HG03432 (cell line): ENCODE data around the gene SMG7.

ENCODE experiments used
- ATAC-seq: cut with Tn5 transposase; IDR thresholded peaks from one replicate; pipeline ENCODE4 v1.9.1; 2021; ENCODE audit warnings: mild to moderate bottlenecking, moderate library complexity; ENCODE audit not compliant: unreplicated experiment

Gene SMG7

DNA sequence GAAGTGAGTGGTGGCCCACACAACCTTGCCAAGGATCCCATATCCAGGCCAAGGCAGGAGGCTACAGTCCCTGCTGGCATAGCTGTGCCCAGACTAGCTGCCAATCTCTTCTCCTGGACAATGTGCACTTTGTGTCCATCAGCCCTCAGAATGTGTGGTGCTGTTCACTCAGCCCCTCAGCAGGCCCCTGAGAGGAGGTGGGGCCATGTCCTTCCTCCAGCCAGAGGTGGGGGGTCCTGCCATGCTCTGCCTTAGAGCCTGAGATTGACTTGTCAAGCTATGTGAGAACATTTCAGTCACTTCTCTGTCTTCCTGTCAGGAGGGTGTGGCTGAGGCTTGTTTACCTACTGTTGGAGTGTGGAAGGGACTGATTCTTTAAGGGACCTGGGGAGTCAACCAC, 116.5 kb downstream of the SMG7 start:
- no peak for ATAC-seq

DNA sequence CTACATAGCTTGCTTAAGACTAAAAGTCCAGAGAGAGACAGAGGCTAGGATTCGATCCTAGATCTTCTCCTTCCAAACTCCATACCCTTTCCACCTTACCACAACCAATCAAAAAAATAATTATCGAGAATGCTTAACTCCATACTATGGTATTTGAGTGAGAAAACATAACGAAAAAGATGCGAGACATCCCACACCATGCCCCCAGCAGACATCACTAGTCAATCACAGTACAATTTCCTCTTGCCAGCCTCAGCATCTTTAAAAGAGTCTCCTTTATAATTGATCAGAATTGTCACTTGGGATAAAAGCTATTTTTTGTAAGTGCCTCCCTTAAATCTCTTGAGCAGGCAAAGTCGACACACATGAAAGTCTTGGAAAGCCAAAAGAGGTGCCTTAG, 117.1 kb downstream of the SMG7 start:
- no peak for ATAC-seq

DNA sequence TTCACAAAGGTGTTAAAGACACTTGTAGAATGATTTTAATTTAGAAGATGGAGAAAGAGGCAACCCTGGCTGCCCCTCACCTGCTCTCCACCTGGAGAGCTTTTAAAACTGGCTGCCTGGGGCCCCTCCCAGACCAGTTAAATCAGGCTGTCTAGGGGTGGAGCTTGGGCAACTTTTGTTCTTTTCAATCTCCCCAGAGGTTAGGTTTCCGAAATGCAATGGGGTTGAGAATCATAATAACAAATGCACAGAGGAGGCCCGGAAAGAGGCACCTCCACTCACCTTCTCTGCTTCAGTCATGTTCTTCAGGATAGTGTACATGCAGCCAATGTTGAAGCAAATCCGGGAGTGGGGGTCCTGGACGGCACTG, 117.6 kb downstream of the SMG7 start:
- peak; percentile 23 for ATAC-seq

DNA sequence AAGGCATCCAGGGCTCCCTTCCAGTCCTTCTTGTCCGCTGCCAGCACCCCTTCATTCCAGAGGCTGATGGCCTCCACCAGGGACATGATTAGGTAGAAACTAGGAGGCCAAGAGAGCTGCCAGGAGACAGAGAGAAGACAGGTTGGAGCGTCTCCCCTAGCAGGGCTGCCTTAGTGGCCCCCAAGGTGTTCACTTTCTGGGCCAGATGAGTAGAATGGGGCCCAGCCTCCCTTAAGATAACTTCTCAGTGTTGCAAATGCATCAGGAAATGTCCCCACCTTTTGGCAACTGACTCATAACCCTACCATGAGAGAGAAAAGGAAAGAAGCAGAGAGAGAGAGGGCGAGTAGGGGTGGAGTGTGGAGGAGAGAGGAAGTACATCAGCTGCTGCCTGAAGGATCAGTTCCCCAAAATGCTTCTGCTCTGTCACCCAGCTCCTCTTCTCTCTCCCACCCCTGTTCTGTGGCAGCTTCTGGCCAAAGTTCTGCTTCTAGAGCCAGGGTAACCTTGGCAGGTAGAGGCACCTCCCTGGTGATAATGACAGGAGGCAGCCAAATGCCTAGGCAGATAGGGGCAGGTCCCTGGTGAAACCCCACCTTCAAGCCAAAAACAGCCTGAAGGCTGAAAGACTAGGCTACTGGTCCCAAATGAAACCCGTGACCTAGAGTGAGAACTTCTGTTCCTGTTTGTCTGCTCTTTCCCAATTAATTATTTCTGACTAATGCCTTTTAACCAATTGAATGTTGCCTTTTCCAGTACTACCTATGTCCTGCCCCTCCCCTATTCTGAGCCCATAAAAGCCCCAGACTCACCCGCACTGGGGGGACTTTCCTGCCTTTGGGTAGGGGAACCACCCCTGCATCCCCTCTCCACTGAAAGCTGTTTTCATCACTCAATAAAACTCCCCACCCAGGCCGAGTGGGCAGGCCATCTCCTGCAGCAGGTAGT, 118.2 kb downstream of the SMG7 start, which contains the start of gene NCF2:
Gene NCF2, minus strand, starts transcription at position 216 of the 948 bp plus-strand sequence. Its CDS starts 130 bp downstream, at position 86.
- ATAC-seq: peak; percentile 86

DNA sequence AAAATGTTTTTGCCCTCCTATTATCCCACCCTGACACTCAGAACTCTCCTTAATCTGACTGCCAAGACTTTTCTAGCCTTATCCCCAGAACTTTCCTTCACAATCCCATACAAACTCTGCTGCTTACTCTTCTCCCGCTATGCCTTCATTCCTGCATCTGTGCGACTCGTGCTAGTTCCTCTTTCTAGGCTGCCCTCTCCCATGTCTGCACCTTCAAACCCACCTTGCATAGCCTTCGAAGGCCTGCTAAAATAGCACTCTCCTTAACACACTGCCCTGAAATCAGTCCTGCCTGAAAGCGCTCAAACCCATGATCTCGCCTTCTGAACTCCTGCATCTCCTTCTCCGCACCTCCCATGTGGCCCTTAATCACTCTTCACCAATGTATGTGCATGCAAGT, 120.4 kb downstream of the SMG7 start:
- no peak for ATAC-seq

DNA sequence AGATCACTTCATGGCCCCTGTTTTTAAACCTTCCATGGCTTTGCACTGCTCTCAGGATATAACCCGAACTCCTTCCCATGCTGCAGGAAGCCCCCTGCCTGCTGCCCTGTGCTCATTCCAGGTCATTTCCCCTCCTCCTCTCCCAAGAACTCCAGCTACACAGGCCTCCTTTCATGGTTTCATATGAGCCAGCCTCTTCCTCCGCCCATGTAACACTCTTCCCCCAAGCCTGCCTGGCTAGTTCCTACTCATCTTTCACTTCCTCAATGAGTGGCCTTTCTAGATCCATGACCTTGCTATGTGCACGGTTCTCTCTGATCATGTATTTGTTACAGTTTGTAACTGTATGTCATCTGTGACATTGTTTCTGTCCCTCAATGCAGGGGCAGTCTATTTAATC, 121.1 kb downstream of the SMG7 start:
- ATAC-seq: peak; percentile 45

DNA sequence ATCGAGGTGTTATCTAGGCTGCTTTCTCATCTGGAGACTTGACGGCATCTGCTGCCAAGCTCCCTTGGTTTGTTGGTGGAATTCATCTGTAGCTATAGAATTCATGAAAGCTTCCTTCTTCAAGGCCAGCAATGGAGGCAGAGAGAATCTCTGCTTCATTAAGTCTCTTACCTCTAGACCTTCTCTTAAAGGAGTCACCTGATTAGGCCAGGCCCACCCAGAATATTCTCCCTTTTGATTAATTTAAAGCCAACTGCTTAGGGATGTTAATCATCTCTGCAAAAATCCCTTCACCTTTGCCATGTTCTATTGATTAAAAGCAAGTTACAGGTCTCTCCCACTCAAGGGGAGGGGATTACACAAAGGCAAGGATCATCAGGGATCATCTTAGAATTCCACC, 123.2 kb downstream of the SMG7 start:
- ATAC-seq: no peak

DNA sequence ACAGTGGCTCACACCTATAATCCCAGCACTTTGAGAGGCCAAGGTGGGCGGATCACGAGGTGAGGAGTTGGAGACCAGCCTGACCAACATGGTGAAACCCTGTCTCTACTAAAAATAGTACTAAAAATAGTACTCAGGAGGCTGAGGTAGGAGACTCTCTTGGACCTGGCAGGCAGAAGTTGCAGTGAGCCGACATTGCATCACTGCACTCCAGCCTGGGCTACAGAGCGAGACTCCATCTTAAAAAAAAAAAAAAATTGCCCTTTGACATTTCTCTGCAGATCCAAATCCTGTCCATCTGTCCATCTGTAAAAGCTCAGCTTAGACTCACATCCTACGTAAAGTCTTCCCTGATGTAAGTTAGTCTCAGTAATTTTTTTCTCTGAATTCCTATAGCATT, 124.2 kb downstream of the SMG7 start:
- no peak for ATAC-seq

DNA sequence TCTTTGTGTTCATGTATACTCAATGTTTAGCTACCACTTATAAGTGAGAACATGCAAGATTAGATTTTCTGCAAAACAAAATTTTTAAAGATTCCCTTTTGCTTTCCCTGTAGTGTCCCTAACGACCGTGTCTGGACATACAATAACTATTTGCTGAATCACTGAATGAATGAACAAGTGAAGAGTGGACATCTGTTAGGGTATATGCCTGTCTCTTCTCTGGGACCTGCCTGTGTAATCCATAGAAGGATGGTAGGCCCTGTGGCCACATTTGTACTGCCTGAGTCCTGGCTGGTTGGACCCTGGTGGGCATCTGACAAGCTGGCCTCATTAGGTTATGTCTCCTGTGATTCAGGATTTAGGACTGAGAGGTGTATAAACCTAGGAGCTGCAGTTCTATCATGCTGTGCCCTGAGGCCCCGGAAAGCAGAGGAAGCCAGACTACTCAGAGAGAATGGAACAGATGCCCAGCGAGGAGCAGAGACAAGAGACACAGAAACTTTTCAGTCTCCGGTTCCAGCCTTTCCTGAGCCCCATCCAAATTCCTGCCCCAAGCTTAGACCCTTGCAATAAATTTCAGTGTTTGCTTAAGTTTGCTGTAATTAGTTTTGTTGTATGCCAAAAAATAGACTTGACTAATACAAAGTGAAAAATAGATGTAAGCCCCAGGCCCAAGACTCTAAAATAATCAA, 125.5 kb downstream of the SMG7 start:
- ATAC-seq: no peak

DNA sequence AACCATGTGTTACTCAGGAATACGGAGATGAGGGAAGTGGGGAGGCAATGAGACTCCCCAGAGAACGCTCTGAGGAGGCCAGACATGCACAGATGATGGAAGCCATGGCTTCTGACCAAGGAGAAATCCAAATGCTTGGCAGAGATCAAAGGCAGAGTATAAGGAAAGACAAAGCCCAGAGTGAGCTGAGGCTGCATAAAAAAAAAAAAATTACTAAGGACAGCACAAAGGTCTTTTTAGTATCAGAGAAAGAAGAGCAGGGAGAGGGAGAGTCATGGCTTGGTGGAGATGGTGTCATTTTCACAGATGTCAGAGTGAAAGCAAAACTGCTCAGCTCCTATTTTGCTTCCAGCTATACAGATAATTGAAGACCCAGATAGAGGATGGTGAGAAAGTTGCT, 126.1 kb downstream of the SMG7 start:
- ATAC-seq: peak; percentile 73

DNA sequence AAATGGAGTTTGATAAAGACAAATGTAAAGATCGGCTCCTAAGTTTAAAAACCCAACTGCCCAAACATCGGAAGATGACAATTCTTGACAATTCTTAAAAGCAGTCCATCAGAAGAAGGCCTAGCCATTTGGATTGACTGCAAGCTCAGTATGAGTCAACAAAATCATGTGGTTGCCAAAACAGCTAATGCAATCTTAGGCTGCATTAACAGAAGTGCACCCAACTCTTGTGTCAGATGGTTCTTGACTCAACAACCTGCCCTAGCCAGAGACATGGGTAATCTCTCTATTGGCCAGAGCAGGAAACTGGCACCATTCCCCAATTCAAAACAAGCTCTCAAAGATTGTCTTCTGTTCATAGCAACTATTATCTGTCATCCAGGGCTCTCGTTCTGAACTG, 127.8 kb downstream of the SMG7 start:
- no peak for ATAC-seq

DNA sequence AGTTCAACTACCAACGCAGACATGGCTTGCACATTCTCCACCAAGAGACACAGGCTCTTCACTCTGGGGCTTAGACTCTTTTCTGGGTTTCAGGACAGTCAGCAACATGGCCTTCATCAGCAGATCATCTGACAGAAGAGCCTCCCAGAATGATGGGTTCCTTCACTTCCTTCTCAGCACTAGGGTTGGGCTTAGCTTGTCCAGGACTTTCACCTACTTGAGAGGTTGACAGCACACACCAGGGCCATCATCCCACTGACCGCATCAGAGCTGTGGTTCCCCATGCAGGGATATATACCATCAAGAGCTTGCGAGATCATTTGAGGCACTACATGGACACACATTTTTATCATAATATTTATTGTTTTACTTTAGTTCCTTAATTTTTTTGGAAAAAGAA, 128.3 kb downstream of the SMG7 start:
- ATAC-seq: no peak

DNA sequence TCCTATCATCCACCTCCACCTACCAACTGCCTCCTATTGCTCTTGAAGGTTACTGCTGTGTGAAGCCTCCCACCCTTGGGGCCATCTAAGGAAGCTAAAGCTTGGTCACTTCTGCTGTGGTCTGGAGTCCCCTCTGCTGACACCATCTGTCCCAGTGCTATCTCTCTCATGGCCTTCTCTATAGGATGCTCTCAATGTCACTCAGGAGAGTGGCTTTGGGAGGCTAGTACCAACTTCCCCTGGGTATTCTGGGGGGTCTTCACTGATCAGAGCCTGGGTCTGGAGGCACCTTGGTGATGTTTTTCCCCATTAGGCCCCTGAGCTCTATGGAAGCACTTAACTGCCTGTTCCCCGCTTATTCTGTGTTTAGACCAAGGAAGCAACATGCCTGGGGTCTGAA, 130.2 kb downstream of the SMG7 start:
- no peak for ATAC-seq
